ENCODE measurements around the gene GLT8D1.

DNA sequence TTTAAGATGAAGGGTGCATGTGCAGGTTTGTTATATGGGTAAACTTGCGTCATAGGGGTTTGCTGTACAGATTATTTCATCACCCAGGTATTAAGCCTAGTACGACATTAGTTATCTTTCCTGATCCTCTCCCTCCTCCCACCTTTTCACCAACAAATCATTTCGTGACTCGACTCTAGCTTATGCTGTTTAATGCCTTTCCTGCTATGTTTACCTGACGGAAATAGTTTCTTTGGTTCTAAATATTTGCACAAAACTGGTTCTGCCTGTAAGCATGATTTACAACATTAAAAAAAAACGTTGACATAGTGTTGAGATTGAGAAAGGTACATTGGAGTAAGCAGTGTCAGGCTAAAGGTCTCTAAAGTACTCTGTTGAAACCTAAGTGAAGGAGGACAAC, 17.3 kb downstream of the GLT8D1 start:
- TF ChIP-seq POLR2A (IDR thresholded peaks at IDR 0.05) (no peak), CTCF (IDR thresholded peaks at IDR 0.05) (no peak)
